GM12878 (cell line): ENCODE results near the gene KRTAP5-6. TPM values are rescaled to one million over a fixed set of nuclear protein-coding genes. Genes with fewer than 3 reads are reported as not detected.

Experiments
- ATAC-seq: fragments of 200-7000 bp; cut with Tn5 transposase; 3 replicates; pipeline ENCODE4 v1.9.1; 2020; ENCODE audit warnings: mild to moderate bottlenecking, moderate library complexity
- BruUV-seq: library from RNA; stranded (reverse); fragments of 400-500 nt; replicated peaks from 2 replicates; lab custom pipeline; 2021; lab: Mats Ljungman, UMichigan
- CTCF ChIA-PET: fragments of 300-600 bp; sonication (Branson Sonifier 250); formaldehyde crosslinking; extraction: SDS; loops from one replicate; lab custom pipeline; 2021; ENCODE audit warnings: inconsistent platforms; lab: Yijun Ruan, JAX
- POLR2A ChIA-PET: fragments of 350-600 bp; formaldehyde crosslinking; extraction: SDS; loops from one replicate; lab custom pipeline; 2021; ENCODE audit warnings: inconsistent platforms; lab: Charles Lee
- RAD21 ChIA-PET: fragments of 300-600 bp; sonication (Branson Sonifier 250); formaldehyde crosslinking; loops from one replicate; lab custom pipeline; 2023; ENCODE audit warnings: antibody characterized with exemption; ENCODE audit not compliant: unreplicated experiment; lab: Charles Lee
- SMC1A ChIA-PET: fragments of 300-600 bp; sonication (Branson Sonifier 250); formaldehyde crosslinking; loops from one replicate; lab custom pipeline; 2023; ENCODE audit not compliant: unreplicated experiment, uncharacterized antibody; lab: Charles Lee
- DNase-seq: peaks from one replicate; pipeline ENCODE4 v3.0.0-alpha.2; 2011; ENCODE audit warnings: low read depth, low spot score
- FAIRE-seq: peaks from 3 replicates; lab custom pipeline; 2011; peaks lifted over from hg19 to GRCh38; lab: Jason Lieb, UNC
- H2AFZ ChIP-seq: 2 replicates; pipeline ENCODE4 v1.6.0; 2011; ENCODE audit warnings: low read depth, low read length, control low read depth; ENCODE audit not compliant: control insufficient read depth
- H3K27ac ChIP-seq: 2 replicates; pipeline ENCODE4 v1.5.1; 2011; ENCODE audit warnings: control low read depth; ENCODE audit not compliant: control insufficient read depth, insufficient read depth
- H3K27me3 ChIP-seq, 2 experiments: replicated peaks in 1 of 2; 2 replicates each; pipeline versions ENCODE4 v1.6.0 to v1.6.1; 2011; ENCODE audit warnings: low read length in 1 of 2; ENCODE audit not compliant: control insufficient read depth in 2 of 2, insufficient read depth in 2 of 2
- H3K36me3 ChIP-seq, 2 experiments: 2 replicates each; pipeline ENCODE4 v1.5.1; 2011; ENCODE audit warnings: low read length in 1 of 2; ENCODE audit not compliant: control insufficient read depth in 2 of 2, insufficient read depth in 2 of 2
- H3K4me1 ChIP-seq: 2 replicates; pipeline ENCODE4 v1.6.1; 2011; ENCODE audit warnings: mild to moderate bottlenecking, low read length, moderate library complexity, mixed read lengths; ENCODE audit not compliant: control insufficient read depth, insufficient read depth
- H3K4me2 ChIP-seq: 2 replicates; pipeline ENCODE4 v1.6.0; 2011; ENCODE audit warnings: control low read depth; ENCODE audit not compliant: control insufficient read depth, insufficient read depth
- H3K4me3 ChIP-seq: fragments of 200-600 bp; sonication (generic); 2 replicates; pipeline ENCODE4 v1.5.1; 2016
- H3K79me2 ChIP-seq: 2 replicates; pipeline ENCODE4 v1.6.0; 2011; ENCODE audit warnings: low read length; ENCODE audit not compliant: control insufficient read depth, insufficient read depth
- H3K9ac ChIP-seq: 2 replicates; pipeline ENCODE4 v1.8.0; 2011; ENCODE audit warnings: low read length, control low read depth, mixed read lengths; ENCODE audit not compliant: control insufficient read depth, insufficient read depth
- H3K9me3 ChIP-seq: replicated peaks from 3 replicates; pipeline ENCODE4 v1.5.1; 2011; ENCODE audit warnings: mild to moderate bottlenecking, low read length; ENCODE audit not compliant: control insufficient read depth, insufficient read depth
- H4K20me1 ChIP-seq: 2 replicates; pipeline ENCODE4 v1.6.0; 2011; ENCODE audit not compliant: control insufficient read depth, insufficient read depth
- BCL11A ChIP-seq: IDR thresholded peaks from 2 replicates; pipeline ENCODE4 v1.6.1; 2011; ENCODE audit warnings: low read depth, low read length
- HDAC2 ChIP-seq: fragments of 200-600 bp; sonication (generic); IDR thresholded peaks from 2 replicates; pipeline ENCODE4 v1.6.1; 2017
- IKZF1 ChIP-seq: fragments of 450-650 bp; conservative IDR thresholded peaks from 2 replicates; pipeline ENCODE4 v1.6.1; 2017; ENCODE audit warnings: antibody characterized with exemption, mild to moderate bottlenecking
- IKZF2 ChIP-seq, 2 experiments: fragments of 450-650 bp; IDR thresholded peaks; 2 replicates each; pipeline ENCODE4 v1.6.1; 2017; ENCODE audit warnings: mild to moderate bottlenecking in 2 of 2, moderate library complexity in 2 of 2
- JUNB ChIP-seq: IDR thresholded peaks from 2 replicates; pipeline ENCODE4 v1.6.1; 2016; ENCODE audit warnings: antibody characterized with exemption, mild to moderate bottlenecking
- KDM1A ChIP-seq: fragments of 200-600 bp; sonication (generic); IDR thresholded peaks from 2 replicates; pipeline ENCODE4 v1.6.1; 2016; ENCODE audit warnings: borderline replicate concordance
- NFYB ChIP-seq: IDR thresholded peaks from 2 replicates; pipeline ENCODE4 v1.6.1; 2011; ENCODE audit warnings: low read depth, mild to moderate bottlenecking, low read length, improper control_type of control experiment, moderate library complexity; ENCODE audit not compliant: insufficient read depth
- NR2C1 ChIP-seq: fragments of 450-650 bp; IDR thresholded peaks from 2 replicates; pipeline ENCODE4 v1.6.1; 2017; ENCODE audit warnings: antibody characterized with exemption, mild to moderate bottlenecking, moderate library complexity
- PAX5 ChIP-seq: IDR thresholded peaks from 2 replicates; pipeline ENCODE4 v1.6.1; 2011; ENCODE audit warnings: low read depth, low read length, borderline replicate concordance
- RCOR1 ChIP-seq: conservative IDR thresholded peaks from 2 replicates; pipeline ENCODE4 v1.6.1; 2012; ENCODE audit warnings: low read depth, low read length, improper control_type of control experiment
- SRF ChIP-seq, 2 experiments: IDR thresholded peaks; 2 replicates each; pipeline ENCODE4 v1.6.1; 2011; ENCODE audit warnings: low read depth in 2 of 2, low read length in 2 of 2, mild to moderate bottlenecking in 1 of 2, moderate library complexity in 1 of 2
- ZNF24 ChIP-seq: fragments of 450-650 bp; IDR thresholded peaks from 2 replicates; pipeline ENCODE4 v1.6.1; 2017; ENCODE audit warnings: antibody characterized with exemption, mild to moderate bottlenecking
- ZZZ3 ChIP-seq: IDR thresholded peaks from 2 replicates; pipeline ENCODE4 v1.6.1; 2011; ENCODE audit warnings: low read depth; ENCODE audit not compliant: control insufficient read depth, insufficient read length
- WGBS: methylation state at CpG from one replicate; pipeline ENCODE4 v1.1.6; 2016; ENCODE audit warnings: low lambda C conversion rate; ENCODE audit not compliant: insufficient replicate concordance, insufficient coverage; ENCODE audit errors: missing lambda C conversion rate; 5-methylcytosine and 5-hydroxymethylcytosine counted together
- in situ Hi-C: fragments of 300-500 bp; cut with MboI; formaldehyde crosslinking; loops from 9 replicates; pipeline ENCODE4 v1.14.3; 2018; ENCODE audit warnings: mixed read lengths
- intact Hi-C: fragments of 100-400 bp; cut with micrococcal nuclease; formaldehyde crosslinking; loops from one replicate; pipeline ENCODE4 v1.14.2; 2022; ENCODE audit not compliant: unreplicated experiment
- polyA plus RNA-seq, 11 experiments: library from polyadenylated mRNA; depleted of rRNA in 4 of 11; unstranded in 6 of 11; stranded (reverse) in 5 of 11; fragments of >200 nt; fragmentation: Nextera tagmentation in 4 of 11; fragmentation: Illumina TruSeq in 1 of 11; extraction: Ambion mirVana in 4 of 11; extraction: Trizol in 1 of 11; gene quantifications; 1 replicate in 1 of 11; 2 replicates in 10 of 11; pipeline versions ENCODE4 v1.2.1 to v1.2.3, GENCODE V29; 2011 to 2016; ENCODE audit warnings: inconsistent platforms in 2 of 11, missing spikeins in 2 of 11, low read depth in 1 of 11
- total RNA-seq, 4 experiments: library from RNA; depleted of rRNA in 3 of 4; stranded (reverse); fragments of >200 nt in 3 of 4; fragmentation: Illumina TruSeq in 1 of 4; extraction: Trizol in 1 of 4; gene quantifications; 2 replicates each; pipeline versions ENCODE4 v1.2.1 to v1.2.3, GENCODE V29; 2013 to 2021

Gene KRTAP5-6
- total and polyA plus RNA-seq, 10 of the 15 experiments (the other 5 are each of a cell fraction or from before 2014, with no cell fraction given) = not detected

GRCh38 chr11:1674173-1675131 lies 22.5 kb upstream of the KRTAP5-6 start:
- H3K36me3 ChIP-seq = no peaks in the 10 kb centered on the region
- H3K27me3 ChIP-seq = no peaks in the 10 kb centered on the region; a peak in 1 of 4 replicates
- in situ Hi-C loops = no loop called here
- TF ChIP-seq SRF (IDR thresholded peaks at IDR 0.05; ENCODE audit: low read depth in 2 of 2, low read length in 2 of 2) = no peak
- no peak for TF ChIP-seq ZNF24
- no peak for TF ChIP-seq RCOR1
- no peak for TF ChIP-seq BCL11A
- TF ChIP-seq PAX5 = no peak
- no peak for TF ChIP-seq NFYB
- TF ChIP-seq IKZF2 (IDR thresholded peaks at IDR 0.05) = no peak
- TF ChIP-seq NR2C1 = no peak
- TF ChIP-seq ZZZ3 = no peak
- TF ChIP-seq KDM1A = no peak
- no peak for TF ChIP-seq IKZF1
- TF ChIP-seq JUNB = no peak
- TF ChIP-seq HDAC2 = no peak
- TF ChIP-seq, all 136 proteins: peak for 0
- SMC1A ChIA-PET = no interaction called here
- RAD21 ChIA-PET = no interaction called here
- intact Hi-C loops = no loop called here
- CTCF ChIA-PET = interaction anchor here (0.6 kb wide), 1 partner anchor 19 kb away, joined by 3 read pairs; no protein-coding TSS in a partner anchor
- no peak for ATAC-seq
- DNase-seq = no peak
- Histone ChIP-seq H3K4me3 (no peak overlapping the region), H4K20me1 (no peaks in the 10 kb centered on the region), H3K9ac (no peak overlapping the region), H3K9me3 (no peaks in the 10 kb centered on the region), H3K4me1 (no peaks in the 10 kb centered on the region), H3K27ac (no peak overlapping the region), H3K4me2 (no peak overlapping the region), H3K79me2 (no peaks in the 10 kb centered on the region), H2AFZ (no peak overlapping the region)
- FAIRE-seq = no peak
- WGBS = 32% methylated on average over 21 of the region's 21 CpGs
- BruUV-seq = no TSS peak
- POLR2A ChIA-PET = no interaction called here
